HG03135 (cell line): ENCODE data around the gene PLCG2.
"Not testable (repeated sequence)": the region's sequence is repeated elsewhere in the genome, so short reads cannot be mapped to it uniquely, and the experiment has no call there.

Source experiments
- ATAC-seq: cut with Tn5 transposase; IDR thresholded peaks from one replicate; pipeline ENCODE4 v1.9.1; 2021; ENCODE audit warnings: mild to moderate bottlenecking, moderate library complexity; ENCODE audit not compliant: unreplicated experiment

PLCG2 gene

DNA sequence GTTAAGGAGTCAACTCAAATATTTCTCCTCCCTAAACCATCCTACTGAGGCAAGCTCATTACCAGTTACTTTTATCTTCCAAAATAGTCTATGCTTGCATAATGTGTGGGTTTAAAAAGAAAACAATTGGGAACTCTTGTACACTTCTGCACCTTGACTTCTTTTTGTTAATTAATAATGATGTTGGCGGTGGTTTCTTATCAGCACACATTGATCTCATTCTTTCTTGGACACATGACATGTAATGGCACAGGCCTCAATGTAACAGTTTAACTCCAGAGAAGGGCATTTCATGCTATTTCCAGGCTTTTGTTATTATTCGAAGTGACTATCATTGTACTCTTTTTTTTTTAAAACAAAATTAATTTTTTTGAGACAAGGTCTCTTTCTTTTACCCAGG is 7.8 kb downstream of the PLCG2 start:
- ATAC-seq, result no peak

DNA sequence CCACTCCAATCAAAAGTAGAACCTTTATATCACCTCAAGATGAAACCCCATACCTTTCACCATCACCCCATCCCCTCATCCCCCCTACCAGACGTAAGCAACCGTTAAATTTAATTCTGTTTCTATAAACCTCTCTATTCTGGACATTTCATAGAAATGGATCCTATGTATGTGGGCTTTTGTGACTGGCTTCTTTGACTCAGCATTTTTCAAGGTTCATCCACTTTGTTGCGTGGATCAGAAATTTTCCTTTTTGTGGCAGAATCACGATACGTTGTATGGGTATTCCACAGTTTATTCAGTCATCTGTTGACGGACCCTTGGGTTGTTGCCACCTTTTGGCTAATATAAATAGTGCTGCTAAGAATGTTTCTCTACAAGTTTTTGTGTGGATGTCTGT is 8.6 kb downstream of the PLCG2 start:
- no peak for ATAC-seq

DNA sequence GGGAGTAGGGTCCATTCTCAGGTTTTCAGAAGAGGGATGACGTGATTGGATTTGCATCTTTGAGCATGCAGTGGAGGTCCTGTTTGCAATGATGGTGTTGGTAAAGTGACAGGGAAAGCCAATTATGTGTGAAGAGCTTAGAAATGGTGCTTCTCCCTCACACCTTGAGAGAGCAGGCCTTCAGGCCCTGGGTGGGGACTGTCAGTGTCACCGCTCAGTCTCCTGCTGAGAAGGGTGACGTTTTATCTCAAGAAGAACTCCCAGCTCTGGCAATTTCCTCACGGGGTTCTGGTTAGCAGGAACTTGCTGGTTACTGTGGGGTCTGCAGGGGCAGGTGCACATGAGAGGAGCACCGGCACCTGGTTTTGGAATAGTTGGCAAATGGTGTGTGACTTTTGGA is 11.2 kb downstream of the PLCG2 start:
- ATAC-seq, result no peak

DNA sequence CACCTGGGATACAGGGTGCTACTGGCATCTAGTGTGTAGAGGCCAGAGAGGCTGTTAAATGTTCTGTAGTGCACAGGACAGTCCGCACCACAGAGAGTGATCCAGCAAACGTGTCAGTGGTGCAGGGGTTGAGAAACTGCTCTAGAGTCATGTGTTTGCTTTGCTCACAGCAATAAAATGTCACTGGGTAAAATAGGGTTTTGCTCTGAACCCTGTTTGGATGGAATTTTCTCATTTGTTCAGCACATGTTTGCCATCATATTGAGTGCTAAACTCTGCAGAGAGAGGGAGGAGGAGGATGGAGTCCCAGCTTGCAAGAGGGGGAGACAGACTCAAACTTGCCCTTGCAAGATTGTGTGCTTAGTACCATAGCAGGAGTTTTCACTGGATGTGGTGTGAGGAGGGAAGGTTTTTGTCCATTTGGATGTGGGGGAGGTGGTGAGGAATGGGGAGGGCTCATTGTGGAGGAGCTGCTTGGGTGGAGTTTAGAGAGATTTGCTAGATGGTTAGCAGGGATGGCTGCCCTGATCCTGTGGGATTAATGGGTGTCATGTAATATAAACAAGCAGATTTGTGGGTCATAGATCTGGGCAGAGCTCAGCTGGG is 11.8 kb downstream of the PLCG2 start:
- ATAC-seq, result no peak

DNA sequence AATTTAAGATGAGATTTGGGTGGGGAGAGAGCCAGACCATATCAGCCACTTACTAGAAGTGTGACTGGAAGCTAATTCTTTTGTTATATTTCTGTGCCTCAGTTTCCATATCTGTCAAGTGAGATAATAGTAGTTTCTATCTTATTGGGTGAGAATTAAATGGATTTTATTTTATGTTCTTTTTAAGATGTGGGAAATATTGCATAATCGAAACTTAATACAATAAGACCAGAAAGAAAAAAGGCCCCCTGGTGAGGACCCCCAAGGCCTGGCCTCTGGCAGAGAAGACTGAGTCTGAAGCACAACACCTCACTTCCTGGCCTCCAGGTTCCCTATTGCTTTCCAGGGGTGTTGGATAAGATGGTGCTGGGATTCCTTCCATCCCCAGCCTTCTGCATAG is 13.7 kb downstream of the PLCG2 start:
- no peak for ATAC-seq

DNA sequence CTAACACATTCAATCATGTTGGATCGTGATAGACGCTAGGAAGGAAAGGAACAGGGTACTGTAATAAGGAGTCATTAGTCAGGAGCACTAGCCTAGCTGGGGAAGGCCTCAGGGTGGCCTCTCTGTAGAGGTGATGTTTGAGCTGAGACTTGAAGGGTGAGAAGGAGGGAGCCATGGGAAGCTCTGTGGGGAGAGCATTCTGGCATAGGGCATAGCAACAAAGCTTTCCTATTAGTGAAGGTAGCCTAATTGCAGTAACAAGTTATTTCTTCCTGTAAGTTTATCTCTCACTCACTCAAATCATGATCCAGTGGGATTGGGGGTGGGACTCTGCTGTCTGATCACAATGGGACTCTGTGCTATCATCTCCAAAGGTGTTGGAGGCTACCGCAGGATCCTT is 16.1 kb downstream of the PLCG2 start:
- no peak for ATAC-seq

DNA sequence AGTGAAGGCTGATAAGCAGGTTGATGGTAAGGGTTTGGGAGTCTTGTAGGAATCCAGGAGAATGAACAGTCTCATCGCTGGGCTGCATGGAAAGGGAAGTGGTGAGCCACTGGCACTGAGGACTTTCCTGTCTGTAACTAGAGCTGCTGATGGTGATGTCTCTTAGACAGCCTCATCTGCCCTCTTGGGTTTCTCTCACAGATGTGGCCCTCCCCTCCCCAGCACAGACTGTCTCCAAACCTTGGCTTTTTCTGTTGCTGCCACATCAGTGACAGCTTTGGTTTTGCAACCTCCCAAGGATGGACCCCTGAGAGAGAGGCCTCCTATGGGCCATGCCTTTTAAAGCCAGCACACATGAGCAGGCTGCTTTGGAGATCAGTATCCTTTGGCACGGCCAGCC is 16.9 kb downstream of the PLCG2 start:
- no peak for ATAC-seq

DNA sequence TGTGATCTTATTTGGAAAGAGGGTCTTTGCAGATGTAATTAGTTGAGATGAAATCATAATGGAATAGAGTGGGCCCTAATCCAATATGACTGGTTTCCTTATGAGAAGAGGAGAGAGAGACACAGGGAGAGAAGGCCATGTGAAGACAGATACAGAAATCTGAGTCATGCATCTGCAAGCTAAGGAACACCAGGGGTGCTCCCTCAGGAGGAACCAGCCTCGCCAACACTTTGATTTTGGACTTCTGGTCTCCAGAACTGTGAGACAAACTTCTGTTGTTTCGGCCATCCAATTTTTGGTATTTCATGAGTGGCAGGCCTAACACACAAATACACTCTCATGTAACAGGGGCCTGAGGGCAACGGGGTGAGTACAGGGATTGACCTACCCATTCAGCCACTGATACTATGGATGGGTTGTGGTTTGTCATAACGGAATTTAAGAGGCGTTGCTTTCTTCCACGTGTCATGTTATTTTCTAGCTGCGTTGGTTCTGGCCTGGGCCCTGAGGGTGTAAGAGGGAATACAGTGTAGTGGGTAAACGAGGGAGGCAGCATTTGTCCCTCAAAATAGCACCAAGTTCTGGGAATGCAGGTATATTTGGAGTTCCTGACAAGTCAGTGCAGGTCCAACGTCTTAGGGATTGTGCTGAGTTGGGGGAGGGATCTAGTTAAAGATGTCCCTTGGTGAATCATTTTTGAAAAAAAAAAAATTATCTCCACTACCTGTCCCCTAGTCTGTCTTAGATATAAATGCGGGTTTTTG is 17.7 kb downstream of the PLCG2 start:
- ATAC-seq, result no peak

DNA sequence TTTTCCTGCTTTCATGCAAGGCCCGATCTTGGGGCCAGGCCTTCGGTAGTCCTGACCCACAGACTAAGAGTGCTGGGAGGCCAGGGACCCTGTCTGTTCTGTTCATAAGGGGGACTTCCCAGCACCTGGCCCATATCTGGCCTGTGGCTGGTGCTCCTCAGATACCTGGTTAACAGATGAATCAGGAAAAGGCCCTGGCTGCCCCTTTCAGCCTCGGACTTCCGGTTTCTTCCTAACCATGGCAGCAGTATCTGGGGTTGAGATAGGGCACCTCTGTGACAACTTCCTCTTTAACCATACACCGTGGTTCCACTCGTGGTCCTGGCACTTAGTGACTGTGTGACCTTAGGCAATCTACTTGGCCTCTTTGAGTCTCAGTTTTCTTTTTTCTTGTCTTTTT is 18.4 kb downstream of the PLCG2 start:
- ATAC-seq, result peak; percentile 53

DNA sequence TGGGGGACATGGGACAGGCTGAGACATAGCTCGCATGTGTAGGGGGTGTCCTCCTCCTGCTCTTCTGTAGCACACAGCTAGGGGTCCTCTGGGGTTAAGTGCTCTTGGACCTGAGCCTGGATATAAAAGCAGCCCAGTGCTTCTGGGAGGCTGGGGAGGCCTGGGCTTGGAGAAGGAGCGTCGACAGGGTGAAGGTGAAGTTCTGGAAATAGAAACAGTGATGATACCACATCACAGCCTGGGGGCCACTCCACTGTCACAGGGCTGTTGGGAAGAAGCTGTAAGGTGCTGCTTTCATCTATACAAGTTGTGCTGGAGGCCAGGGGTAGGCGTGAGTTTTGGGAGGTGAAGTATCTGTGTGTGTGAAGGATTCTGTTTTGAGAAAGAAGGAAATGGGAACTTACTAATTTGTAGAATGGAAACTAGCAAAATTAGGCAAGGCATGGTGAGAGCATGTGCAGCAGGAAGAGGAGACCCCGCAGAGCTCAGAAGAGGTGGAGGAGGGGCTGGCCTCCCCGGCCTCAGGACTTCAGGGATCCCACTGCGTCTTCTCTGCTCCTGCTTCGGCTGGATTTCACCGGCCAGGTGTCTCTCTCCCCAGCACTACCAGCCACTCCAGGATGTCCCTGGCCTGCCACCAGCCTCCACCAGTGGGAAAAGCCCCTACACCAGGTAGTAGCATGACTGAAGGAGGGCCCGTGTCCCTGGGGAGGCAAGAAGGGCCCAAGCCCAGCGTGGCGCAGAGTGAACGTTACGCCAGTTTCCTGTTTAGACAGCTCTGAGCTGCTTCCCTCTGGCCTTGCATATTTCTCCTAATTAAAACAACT is 19.4 kb downstream of the PLCG2 start:
- ATAC-seq, result peak; percentile 53

DNA sequence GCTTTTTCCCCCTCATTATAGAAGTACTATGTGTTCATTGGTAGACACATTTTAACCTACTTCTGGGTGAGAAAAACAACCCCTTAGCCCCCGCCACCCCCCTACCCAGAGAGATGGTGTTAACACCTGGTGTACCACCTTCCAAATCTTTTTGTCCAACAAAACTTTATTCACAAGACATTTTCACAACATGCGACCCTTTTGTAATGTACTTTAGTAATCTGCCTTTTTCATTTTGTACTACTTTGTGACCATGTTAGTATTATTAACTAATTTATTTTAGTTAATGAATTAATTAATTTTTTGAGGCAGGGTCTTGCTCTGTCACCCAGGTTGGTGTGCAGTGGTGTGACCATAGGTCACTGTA is 20.0 kb downstream of the PLCG2 start:
- ATAC-seq, result no peak

DNA sequence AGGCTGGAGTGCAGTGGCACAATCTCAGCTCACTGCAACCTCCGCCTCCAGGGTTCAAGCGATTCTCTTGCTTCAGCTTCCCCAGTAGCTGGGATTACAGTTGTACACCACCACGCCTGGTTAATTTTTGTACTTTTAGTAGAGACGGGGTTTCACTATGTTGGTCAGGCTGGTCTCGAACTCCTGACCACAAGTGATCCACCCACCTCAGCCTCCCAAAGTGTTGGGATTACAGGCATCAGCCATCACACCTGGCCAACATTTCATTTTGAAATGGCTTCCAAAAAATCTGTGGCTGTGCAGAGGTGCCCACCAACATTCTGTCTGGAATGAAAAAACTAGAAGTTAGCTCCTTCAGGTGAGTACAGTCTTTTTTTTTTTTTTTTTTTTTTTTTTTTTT is 22.6 kb downstream of the PLCG2 start:
- not testable (repeated sequence) for ATAC-seq

DNA sequence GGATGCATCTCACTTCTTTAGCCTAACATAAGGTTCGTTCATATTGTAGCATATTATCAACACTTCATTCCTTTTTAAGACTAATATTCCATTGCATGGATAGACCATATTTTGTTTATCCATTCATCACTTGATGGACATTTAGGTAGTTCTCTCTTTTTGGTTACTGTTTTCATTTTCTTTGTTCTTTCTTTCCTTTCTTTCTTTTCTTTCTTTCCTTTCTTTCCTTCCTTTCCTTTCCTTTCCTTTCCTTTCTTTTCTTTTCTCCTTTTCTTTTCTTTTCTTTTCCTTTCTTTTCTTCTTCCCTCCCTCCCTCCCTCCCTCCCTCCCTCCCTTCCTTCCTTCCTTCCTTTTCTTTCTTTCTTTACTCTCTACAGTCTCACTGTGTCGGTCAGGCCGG is 24.2 kb downstream of the PLCG2 start:
- ATAC-seq, result no peak

DNA sequence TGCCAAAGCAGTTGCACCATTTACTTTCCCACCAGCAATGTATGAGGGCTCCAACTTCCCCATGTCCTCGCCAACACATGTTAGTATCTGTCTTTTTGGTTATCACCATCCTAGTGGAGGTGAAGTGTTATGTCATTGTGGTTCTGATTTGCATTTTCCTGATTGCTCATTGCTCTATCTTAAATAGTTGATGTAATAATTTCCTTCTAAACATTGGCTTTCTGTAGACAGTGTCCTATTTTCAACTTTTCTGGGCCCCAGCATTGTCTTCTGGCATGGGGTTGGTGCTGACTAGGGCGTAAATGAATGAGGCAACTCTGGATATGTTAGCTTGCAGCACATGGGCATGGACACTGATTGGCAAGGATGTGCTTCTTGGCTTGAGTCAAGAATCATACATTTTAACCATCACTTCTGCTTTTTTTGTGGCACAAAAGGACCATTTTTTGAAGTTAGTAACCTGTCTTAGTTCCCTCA is 25.1 kb downstream of the PLCG2 start:
- no peak for ATAC-seq

DNA sequence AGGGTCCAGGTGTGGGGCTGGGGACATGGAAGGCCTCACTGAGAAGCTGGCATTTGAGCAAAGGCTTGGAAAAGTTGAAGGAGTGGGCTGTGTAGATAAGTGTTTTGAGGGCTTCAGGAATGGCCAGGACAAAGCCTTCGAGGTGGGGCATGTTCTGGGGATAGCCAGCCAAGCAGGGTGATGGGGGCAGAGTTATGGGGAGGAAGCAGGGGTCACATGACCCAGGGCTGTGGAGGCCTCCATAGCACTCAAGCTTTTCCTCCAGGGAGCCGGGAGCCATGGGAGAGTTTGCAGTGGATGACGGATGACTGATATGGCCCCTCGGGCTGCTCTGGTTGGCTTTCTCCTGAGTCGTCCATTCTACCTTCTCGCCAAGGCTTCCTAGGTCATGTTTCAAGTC is 27.6 kb downstream of the PLCG2 start:
- no peak for ATAC-seq

DNA sequence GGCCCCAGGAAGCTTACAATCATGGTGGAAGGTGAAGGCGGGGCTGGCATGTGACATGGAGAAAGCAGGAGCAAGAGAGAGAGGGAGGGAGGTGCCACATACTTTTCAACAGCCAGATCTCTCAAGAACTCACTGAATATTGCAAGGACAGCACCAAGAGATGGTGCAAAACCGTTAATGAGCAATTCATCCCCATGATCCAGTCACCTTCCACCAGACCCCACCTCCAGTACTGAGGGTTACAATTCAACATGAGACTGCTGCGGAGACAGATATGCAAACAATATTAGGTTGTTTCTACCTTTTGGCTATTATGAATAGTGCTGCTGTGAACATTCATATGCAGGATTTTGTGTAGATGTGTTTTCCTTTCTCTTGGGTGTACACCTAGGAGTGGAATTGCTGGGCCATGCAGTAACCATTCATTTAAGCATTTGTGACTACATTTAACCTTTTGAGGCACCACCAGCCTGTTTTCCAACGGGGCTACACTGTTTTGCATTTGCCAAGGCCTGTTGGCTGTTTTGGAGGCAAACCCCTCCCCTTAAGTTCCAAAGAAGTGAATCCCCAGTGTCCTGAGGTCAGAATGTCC is 28.8 kb downstream of the PLCG2 start:
- ATAC-seq, result no peak

DNA sequence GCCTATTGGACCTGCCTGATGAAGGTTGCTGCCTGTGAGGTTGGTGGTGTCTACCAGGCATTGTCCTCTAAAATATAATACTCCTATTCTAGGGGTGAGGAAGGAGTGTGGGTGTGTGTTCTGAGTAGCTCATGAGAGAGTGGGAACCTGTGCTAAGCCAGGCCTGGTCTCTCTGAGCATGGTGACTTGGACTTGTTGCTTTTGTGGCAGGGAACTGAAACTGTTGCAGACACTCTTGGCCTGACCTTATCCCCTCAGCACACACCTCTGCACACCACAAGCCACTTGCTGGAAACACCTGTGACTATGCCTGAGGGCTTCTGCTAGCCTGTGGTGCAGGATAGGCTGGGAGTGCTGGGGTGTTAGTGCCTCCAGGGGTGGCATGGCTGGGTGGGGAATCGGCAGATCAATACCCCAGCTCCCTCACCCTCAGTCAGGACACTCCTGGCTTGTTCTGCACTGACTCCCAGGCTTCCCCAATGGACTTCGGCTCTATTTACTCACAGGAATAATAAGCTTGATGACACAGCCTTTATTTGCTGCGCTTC is 29.9 kb downstream of the PLCG2 start:
- ATAC-seq, result peak; percentile 64

DNA sequence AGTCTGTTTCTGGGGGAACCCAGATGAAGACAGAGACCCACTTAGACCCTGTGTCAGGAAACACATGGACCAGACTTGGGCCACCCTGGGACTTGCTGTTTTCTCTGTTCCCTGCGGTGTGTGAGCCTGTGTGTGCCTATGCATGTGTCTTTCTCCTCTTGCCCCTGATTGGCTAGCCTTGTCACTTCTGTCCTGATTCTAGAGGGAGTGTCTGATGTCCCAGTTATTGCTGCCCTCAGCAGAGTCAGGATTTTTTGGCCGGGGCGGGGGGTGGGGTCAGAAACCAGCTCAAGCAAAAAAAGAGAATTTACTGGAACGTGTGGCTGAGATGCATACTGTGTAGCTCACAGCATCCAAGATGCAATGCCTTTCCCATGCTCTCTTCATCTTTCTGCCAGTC is 30.5 kb downstream of the PLCG2 start:
- ATAC-seq, result no peak

DNA sequence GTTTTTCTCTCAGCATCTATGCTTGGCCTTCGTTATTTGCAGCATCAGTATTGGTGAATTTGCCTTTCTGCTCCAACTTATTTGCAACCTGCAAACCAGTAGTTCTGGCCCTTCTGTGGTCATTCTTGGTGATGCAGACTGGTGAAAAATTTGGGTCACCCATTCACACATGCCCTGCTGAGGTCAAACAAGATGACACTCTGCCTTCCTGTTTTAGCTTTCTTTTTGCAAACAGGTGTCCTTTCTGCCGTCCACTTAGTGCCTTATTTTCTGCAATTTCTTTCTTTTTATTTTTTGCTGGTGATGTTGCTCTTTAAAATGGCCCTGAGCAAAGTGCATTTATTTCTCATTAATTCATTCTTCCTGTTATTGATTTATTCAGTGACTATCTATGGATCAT is 31.3 kb downstream of the PLCG2 start:
- ATAC-seq, result no peak

DNA sequence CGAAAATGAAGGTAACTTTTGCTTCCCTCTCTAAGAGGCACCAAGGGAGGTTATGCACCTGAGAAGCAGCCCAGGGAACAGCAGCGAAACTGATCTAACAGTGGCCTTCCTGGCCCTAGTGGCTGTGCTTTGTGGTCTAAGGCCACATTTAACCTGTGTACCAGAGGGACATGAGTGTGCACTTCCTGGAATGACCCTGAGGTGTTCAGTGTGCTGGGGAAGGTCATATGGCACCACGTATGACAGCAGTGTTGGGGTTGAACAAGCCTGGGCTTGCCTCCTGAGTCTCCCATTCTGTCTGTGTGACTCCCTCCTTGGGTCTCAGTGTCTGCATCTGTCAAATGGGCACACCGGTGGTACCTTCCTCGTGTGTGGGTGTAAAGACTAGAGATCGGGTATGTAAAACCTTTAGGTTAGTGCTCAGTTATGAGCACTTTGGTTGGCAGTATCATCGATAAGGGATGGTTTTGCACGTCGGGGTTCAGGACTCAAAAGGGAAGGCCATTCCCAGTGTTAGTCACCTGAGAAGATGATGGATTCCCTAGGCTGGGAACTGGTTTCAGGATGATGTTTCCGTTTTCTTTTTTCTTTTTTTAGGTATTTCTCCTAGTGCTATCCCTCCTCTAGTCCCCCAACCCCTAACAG is 31.9 kb downstream of the PLCG2 start:
- no peak for ATAC-seq

DNA sequence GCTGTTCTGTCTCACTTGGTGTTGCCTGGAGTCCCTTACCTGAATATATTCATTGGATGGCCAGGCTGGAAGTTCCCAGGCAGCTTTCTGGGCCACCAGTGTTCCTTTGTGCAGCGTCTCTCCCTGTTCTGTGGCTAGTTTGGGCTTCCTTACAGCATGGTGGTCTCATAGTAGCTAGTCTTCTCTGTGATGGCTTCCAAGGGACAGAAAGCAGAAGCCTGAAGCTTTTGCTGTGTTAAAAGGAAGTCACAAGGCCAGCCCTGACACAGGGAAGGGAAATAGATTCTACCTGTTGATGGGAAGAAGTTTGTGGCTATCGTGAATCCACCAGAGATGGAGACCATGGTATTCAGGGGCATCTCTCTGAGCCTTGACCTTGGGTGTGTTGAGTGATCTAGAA is 34.6 kb downstream of the PLCG2 start:
- no peak for ATAC-seq
